Chondrocyte (in vitro differentiated cells): Measurements from ENCODE around the gene RELA. TPM values are rescaled to one million over a fixed set of nuclear protein-coding genes. Genes with fewer than 3 reads are reported as not detected.
"Not testable (repeated sequence)": the region's sequence is repeated elsewhere in the genome, so short reads cannot be mapped to it uniquely, and the experiment has no call there.

ENCODE experiments used
- DNase-seq: peaks from one replicate; pipeline ENCODE4 v3.0.0; 2021; ENCODE audit warnings: mixed read lengths, low spot score
- H3K27ac Mint-ChIP-seq: one replicate; pipeline ENCODE4 v1.8.0; 2021; ENCODE audit warnings: mild to moderate bottlenecking, moderate library complexity, mixed read lengths; ENCODE audit not compliant: unreplicated experiment
- H3K27me3 Mint-ChIP-seq: 2 replicates; pipeline ENCODE4 v1.8.0; 2021; ENCODE audit warnings: low read depth, mixed read lengths
- H3K36me3 Mint-ChIP-seq: 2 replicates; pipeline ENCODE4 v1.8.0; 2021; ENCODE audit warnings: low read depth, mixed read lengths
- H3K4me1 Mint-ChIP-seq: 2 replicates; pipeline ENCODE4 v1.8.0; 2021; ENCODE audit warnings: low read depth, mild to moderate bottlenecking, mixed read lengths
- H3K4me3 Mint-ChIP-seq: one replicate; pipeline ENCODE4 v1.8.0; 2021; ENCODE audit warnings: mild to moderate bottlenecking, moderate library complexity, mixed read lengths; ENCODE audit not compliant: unreplicated experiment
- H3K9me3 Mint-ChIP-seq: 2 replicates; pipeline ENCODE4 v1.8.0; 2021; ENCODE audit warnings: low read depth, mixed read lengths
- CTCF ChIP-seq: fragments of 200-600 bp; sonication (generic); IDR thresholded peaks from 2 replicates; pipeline ENCODE4 v1.5.0; 2021; ENCODE audit warnings: antibody characterized with exemption, mild to moderate bottlenecking, moderate library complexity
- total RNA-seq: library from RNA; stranded (reverse); gene quantifications from 3 replicates; pipeline ENCODE4 v1.2.1, GENCODE V29; 2021

The RELA gene
- total RNA-seq, 1 donor from 2014 or later: 72.7 TPM

GRCh38 chr11:65685981-65686380, 23.3 kb upstream of the RELA start:
- H3K27ac Mint-ChIP-seq: no peak overlapping the region
- no peaks in the 10 kb centered on the region for H3K36me3 Mint-ChIP-seq
- no peaks in the 10 kb centered on the region for H3K9me3 Mint-ChIP-seq
- H3K4me3 Mint-ChIP-seq: no peak overlapping the region
- peaks cover 14% of the 10 kb centered on the region for H3K27me3 Mint-ChIP-seq
- H3K4me1 Mint-ChIP-seq: no peaks in the 10 kb centered on the region
- DNase-seq: no peak
- no peak for TF ChIP-seq CTCF

GRCh38 chr11:65683480-65683879, 20.8 kb upstream of the RELA start:
- DNase-seq, H3K27ac Mint-ChIP-seq, H3K4me3 Mint-ChIP-seq, H3K4me1 Mint-ChIP-seq, H3K9me3 Mint-ChIP-seq, H3K36me3 Mint-ChIP-seq: not testable (repeated sequence)
- H3K27me3 Mint-ChIP-seq: peaks cover 14% of the 10 kb centered on the region

- H3K27ac Mint-ChIP-seq: no peak overlapping the region
- no peaks in the 10 kb centered on the region for H3K9me3 Mint-ChIP-seq
- no peak overlapping the region for H3K4me3 Mint-ChIP-seq
- no peaks in the 10 kb centered on the region for H3K36me3 Mint-ChIP-seq
- no peaks in the 10 kb centered on the region for H3K4me1 Mint-ChIP-seq
- H3K27me3 Mint-ChIP-seq: peaks cover 14% of the 10 kb centered on the region
- no peak for TF ChIP-seq CTCF
- DNase-seq: no peak
Observed at GRCh38 chr11:65680192-65680743, 17.6 kb upstream of the RELA start.

GRCh38 chr11:65672982-65673381, 10.3 kb upstream of the RELA start:
- Mint-ChIP-seq H3K4me3 (no peak overlapping the region), H3K9me3 (no peaks in the 10 kb centered on the region), H3K4me1 (no peaks in the 10 kb centered on the region), H3K27ac (no peak overlapping the region), H3K27me3 (no peaks in the 10 kb centered on the region), H3K36me3 (no peaks in the 10 kb centered on the region)
- no peak for DNase-seq
- TF ChIP-seq CTCF: no peak

GRCh38 chr11:65672180-65672860, 9.6 kb upstream of the RELA start:
- Mint-ChIP-seq H3K36me3 (no peaks in the 10 kb centered on the region), H3K9me3 (no peaks in the 10 kb centered on the region), H3K4me3 (no peak overlapping the region), H3K27me3 (no peaks in the 10 kb centered on the region), H3K27ac (no peak overlapping the region), H3K4me1 (no peaks in the 10 kb centered on the region)
- no peak for DNase-seq
- TF ChIP-seq CTCF: no peak
